ENCODE data around the gene RNASET2.

Gene RNASET2

GRCh38 chr6:166946125-166946524 is 10.2 kb downstream of the RNASET2 start:
- Histone ChIP-seq H3K4me1 (ENCODE audit: insufficient read depth, low read length) (peaks cover 12% of the 10 kb centered on the region), H3K9me3 (ENCODE audit: control insufficient read depth, insufficient read depth, low read length) (no peaks in the 10 kb centered on the region), H3K36me3 (ENCODE audit: insufficient read depth, low read length) (no peaks in the 10 kb centered on the region), H3K9ac (ENCODE audit: low read depth, low read length) (no peak overlapping the region)

- Histone ChIP-seq H3K9ac (ENCODE audit: low read depth, low read length) (no peak overlapping the region), H3K4me1 (ENCODE audit: insufficient read depth, low read length) (peaks cover 3% of the 10 kb centered on the region; the same call in 1 of the 2 replicates), H3K36me3 (ENCODE audit: insufficient read depth, low read length) (no peaks in the 10 kb centered on the region), H3K9me3 (ENCODE audit: control insufficient read depth, insufficient read depth, low read length) (no peaks in the 10 kb centered on the region)
Observed at GRCh38 chr6:166944666-166945256, 11.6 kb downstream of the RNASET2 start.

- Histone ChIP-seq H3K4me1 (ENCODE audit: insufficient read depth, low read length) (no peaks in the 10 kb centered on the region), H3K36me3 (ENCODE audit: insufficient read depth, low read length) (no peaks in the 10 kb centered on the region), H3K9ac (ENCODE audit: low read depth, low read length) (no peak overlapping the region), H3K9me3 (ENCODE audit: control insufficient read depth, insufficient read depth, low read length) (no peaks in the 10 kb centered on the region)
Observed at GRCh38 chr6:166942393-166943168, 13.8 kb downstream of the RNASET2 start.

- Histone ChIP-seq H3K36me3 (ENCODE audit: insufficient read depth, low read length) (no peaks in the 10 kb centered on the region; the same call in 1 of the 2 replicates), H3K4me1 (ENCODE audit: insufficient read depth, low read length) (no peaks in the 10 kb centered on the region), H3K9me3 (ENCODE audit: control insufficient read depth, insufficient read depth, low read length) (no peaks in the 10 kb centered on the region), H3K9ac (ENCODE audit: low read depth, low read length) (no peak overlapping the region)
Observed at GRCh38 chr6:166940643-166941068, 15.7 kb downstream of the RNASET2 start.

GRCh38 chr6:166939894-166940293 is 16.5 kb downstream of the RNASET2 start:
- Histone ChIP-seq H3K36me3 (ENCODE audit: insufficient read depth, low read length) (no peaks in the 10 kb centered on the region; the same call in 1 of the 2 replicates), H3K9ac (ENCODE audit: low read depth, low read length) (no peak overlapping the region), H3K4me1 (ENCODE audit: insufficient read depth, low read length) (no peaks in the 10 kb centered on the region), H3K9me3 (ENCODE audit: control insufficient read depth, insufficient read depth, low read length) (no peaks in the 10 kb centered on the region)

- Histone ChIP-seq H3K4me1 (ENCODE audit: insufficient read depth, low read length) (no peaks in the 10 kb centered on the region), H3K9ac (ENCODE audit: low read depth, low read length) (no peak overlapping the region), H3K9me3 (ENCODE audit: control insufficient read depth, insufficient read depth, low read length) (no peaks in the 10 kb centered on the region), H3K36me3 (ENCODE audit: insufficient read depth, low read length) (no peaks in the 10 kb centered on the region; the same call in 1 of the 2 replicates)
Observed at GRCh38 chr6:166939345-166939744, 17.0 kb downstream of the RNASET2 start.

- H3K9me3 ChIP-seq (ENCODE audit: control insufficient read depth, insufficient read depth, low read length) = no peaks in the 10 kb centered on the region
- no peak overlapping the region for H3K9ac ChIP-seq (ENCODE audit: low read depth, low read length)
- no peaks in the 10 kb centered on the region for H3K4me1 ChIP-seq (ENCODE audit: insufficient read depth, low read length)
- no peaks in the 10 kb centered on the region; the same call in 1 of the 2 replicates for H3K36me3 ChIP-seq (ENCODE audit: insufficient read depth, low read length)
Observed at GRCh38 chr6:166938704-166939103, 17.6 kb downstream of the RNASET2 start.

- Histone ChIP-seq H3K9ac (ENCODE audit: low read depth, low read length) (no peak overlapping the region), H3K4me1 (ENCODE audit: insufficient read depth, low read length) (no peaks in the 10 kb centered on the region), H3K36me3 (ENCODE audit: insufficient read depth, low read length) (no peaks in the 10 kb centered on the region; the same call in 1 of the 2 replicates), H3K9me3 (ENCODE audit: control insufficient read depth, insufficient read depth, low read length) (no peaks in the 10 kb centered on the region)
Observed at GRCh38 chr6:166938150-166938549, 18.2 kb downstream of the RNASET2 start.

- Histone ChIP-seq H3K9me3 (ENCODE audit: control insufficient read depth, insufficient read depth, low read length) (no peaks in the 10 kb centered on the region), H3K9ac (ENCODE audit: low read depth, low read length) (no peak overlapping the region), H3K36me3 (ENCODE audit: insufficient read depth, low read length) (no peaks in the 10 kb centered on the region; the same call in none of the 2 replicates), H3K4me1 (ENCODE audit: insufficient read depth, low read length) (no peaks in the 10 kb centered on the region)
Observed at GRCh38 chr6:166937746-166938145, 18.6 kb downstream of the RNASET2 start.

- Histone ChIP-seq H3K9ac (ENCODE audit: low read depth, low read length) (no peak overlapping the region), H3K36me3 (ENCODE audit: insufficient read depth, low read length) (no peaks in the 10 kb centered on the region; the same call in none of the 2 replicates), H3K9me3 (ENCODE audit: control insufficient read depth, insufficient read depth, low read length) (no peaks in the 10 kb centered on the region), H3K4me1 (ENCODE audit: insufficient read depth, low read length) (no peaks in the 10 kb centered on the region)
Observed at GRCh38 chr6:166936079-166936787, 20.1 kb downstream of the RNASET2 start.

GRCh38 chr6:166935353-166935752 is 21.0 kb downstream of the RNASET2 start:
- no peaks in the 10 kb centered on the region for H3K4me1 ChIP-seq (ENCODE audit: insufficient read depth, low read length)
- no peaks in the 10 kb centered on the region; the same call in none of the 2 replicates for H3K36me3 ChIP-seq (ENCODE audit: insufficient read depth, low read length)
- no peaks in the 10 kb centered on the region for H3K9me3 ChIP-seq (ENCODE audit: control insufficient read depth, insufficient read depth, low read length)
- no peak overlapping the region for H3K9ac ChIP-seq (ENCODE audit: low read depth, low read length)

- no peaks in the 10 kb centered on the region; the same call in none of the 2 replicates for H3K36me3 ChIP-seq (ENCODE audit: insufficient read depth, low read length)
- no peak overlapping the region for H3K9ac ChIP-seq (ENCODE audit: low read depth, low read length)
- H3K9me3 ChIP-seq (ENCODE audit: control insufficient read depth, insufficient read depth, low read length) = no peaks in the 10 kb centered on the region
- no peaks in the 10 kb centered on the region for H3K4me1 ChIP-seq (ENCODE audit: insufficient read depth, low read length)
Observed at GRCh38 chr6:166934174-166934573, 22.2 kb downstream of the RNASET2 start.

- Histone ChIP-seq H3K9me3 (ENCODE audit: control insufficient read depth, insufficient read depth, low read length) (no peaks in the 10 kb centered on the region), H3K9ac (ENCODE audit: low read depth, low read length) (no peak overlapping the region), H3K36me3 (ENCODE audit: insufficient read depth, low read length) (no peaks in the 10 kb centered on the region; the same call in none of the 2 replicates), H3K4me1 (ENCODE audit: insufficient read depth, low read length) (no peaks in the 10 kb centered on the region)
Observed at GRCh38 chr6:166933396-166933795, 23.0 kb downstream of the RNASET2 start.

- Histone ChIP-seq H3K9me3 (ENCODE audit: control insufficient read depth, insufficient read depth, low read length) (no peaks in the 10 kb centered on the region), H3K36me3 (ENCODE audit: insufficient read depth, low read length) (no peaks in the 10 kb centered on the region; the same call in none of the 2 replicates), H3K9ac (ENCODE audit: low read depth, low read length) (no peak overlapping the region), H3K4me1 (ENCODE audit: insufficient read depth, low read length) (no peaks in the 10 kb centered on the region)
Observed at GRCh38 chr6:166932616-166933015, 23.7 kb downstream of the RNASET2 start.
